AG10803 (cell line): ENCODE data around the gene CROCC2.
A peak's percentile ranks its signal among the peaks of the same experiment; 100 is the strongest.

Source experiments
- DNase-seq: peaks from one replicate; pipeline ENCODE4 v3.0.0; 2010; ENCODE audit warnings: low read depth
- H3K4me3 ChIP-seq: 2 replicates; pipeline ENCODE4 v1.5.1; 2011; ENCODE audit warnings: mild to moderate bottlenecking, low read length, control low read depth
- TF ChIP-seq, protein P1 (sequence below): conservative IDR thresholded peaks from 2 replicates; pipeline ENCODE4 v1.5.1; 2011; ENCODE audit warnings: mild to moderate bottlenecking, low read length, control low read depth, inconsistent platforms

The CROCC2 gene

DNA sequence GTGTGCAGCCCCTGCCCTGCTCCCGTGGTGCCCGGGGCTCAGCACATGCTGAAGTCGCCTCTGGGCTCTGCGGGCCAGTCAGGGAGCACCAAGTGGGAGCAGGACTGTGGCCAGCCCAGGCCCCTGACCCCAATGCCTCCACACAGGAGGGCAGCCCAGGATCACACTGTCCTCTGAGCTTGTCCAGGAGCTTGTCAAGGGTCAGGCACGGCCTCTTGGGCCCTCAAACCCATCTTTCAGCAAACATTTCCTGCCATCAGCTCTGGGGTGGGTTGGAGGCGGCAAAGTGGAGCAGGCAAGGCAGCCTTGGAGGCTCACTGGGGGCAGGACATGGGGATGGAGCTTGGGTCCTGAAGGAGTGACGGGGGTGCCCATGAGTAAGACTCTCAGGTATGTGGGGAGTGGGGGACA is 102.6 kb downstream of the CROCC2 start:
- TF ChIP-seq, protein P1, sequence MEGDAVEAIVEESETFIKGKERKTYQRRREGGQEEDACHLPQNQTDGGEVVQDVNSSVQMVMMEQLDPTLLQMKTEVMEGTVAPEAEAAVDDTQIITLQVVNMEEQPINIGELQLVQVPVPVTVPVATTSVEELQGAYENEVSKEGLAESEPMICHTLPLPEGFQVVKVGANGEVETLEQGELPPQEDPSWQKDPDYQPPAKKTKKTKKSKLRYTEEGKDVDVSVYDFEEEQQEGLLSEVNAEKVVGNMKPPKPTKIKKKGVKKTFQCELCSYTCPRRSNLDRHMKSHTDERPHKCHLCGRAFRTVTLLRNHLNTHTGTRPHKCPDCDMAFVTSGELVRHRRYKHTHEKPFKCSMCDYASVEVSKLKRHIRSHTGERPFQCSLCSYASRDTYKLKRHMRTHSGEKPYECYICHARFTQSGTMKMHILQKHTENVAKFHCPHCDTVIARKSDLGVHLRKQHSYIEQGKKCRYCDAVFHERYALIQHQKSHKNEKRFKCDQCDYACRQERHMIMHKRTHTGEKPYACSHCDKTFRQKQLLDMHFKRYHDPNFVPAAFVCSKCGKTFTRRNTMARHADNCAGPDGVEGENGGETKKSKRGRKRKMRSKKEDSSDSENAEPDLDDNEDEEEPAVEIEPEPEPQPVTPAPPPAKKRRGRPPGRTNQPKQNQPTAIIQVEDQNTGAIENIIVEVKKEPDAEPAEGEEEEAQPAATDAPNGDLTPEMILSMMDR: no peak
- DNase-seq: no peak
- H3K4me3 ChIP-seq: no peak overlapping the region

DNA sequence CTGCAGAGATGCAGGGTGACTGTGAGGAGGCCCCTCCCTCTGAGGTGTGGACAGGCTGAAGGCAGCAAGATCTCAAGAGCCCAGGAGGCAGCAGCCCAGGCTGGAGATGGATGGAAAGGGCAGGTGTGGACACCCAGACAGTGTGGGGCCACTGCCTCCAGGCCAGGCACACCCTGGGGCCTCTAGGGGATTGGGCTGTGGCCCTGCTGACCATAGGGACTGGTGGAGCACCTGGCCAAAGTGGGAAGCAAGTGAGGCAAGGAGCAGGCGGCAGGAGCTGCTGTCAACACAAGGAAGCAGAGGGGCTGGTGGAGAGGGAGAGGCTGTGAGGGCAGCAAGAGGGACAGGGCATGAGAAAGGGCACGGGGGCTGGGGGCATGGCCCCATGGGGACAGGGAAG is 103.1 kb downstream of the CROCC2 start:
- H3K4me3 ChIP-seq: no peak overlapping the region
- TF ChIP-seq, protein P1: no peak
- no peak for DNase-seq

DNA sequence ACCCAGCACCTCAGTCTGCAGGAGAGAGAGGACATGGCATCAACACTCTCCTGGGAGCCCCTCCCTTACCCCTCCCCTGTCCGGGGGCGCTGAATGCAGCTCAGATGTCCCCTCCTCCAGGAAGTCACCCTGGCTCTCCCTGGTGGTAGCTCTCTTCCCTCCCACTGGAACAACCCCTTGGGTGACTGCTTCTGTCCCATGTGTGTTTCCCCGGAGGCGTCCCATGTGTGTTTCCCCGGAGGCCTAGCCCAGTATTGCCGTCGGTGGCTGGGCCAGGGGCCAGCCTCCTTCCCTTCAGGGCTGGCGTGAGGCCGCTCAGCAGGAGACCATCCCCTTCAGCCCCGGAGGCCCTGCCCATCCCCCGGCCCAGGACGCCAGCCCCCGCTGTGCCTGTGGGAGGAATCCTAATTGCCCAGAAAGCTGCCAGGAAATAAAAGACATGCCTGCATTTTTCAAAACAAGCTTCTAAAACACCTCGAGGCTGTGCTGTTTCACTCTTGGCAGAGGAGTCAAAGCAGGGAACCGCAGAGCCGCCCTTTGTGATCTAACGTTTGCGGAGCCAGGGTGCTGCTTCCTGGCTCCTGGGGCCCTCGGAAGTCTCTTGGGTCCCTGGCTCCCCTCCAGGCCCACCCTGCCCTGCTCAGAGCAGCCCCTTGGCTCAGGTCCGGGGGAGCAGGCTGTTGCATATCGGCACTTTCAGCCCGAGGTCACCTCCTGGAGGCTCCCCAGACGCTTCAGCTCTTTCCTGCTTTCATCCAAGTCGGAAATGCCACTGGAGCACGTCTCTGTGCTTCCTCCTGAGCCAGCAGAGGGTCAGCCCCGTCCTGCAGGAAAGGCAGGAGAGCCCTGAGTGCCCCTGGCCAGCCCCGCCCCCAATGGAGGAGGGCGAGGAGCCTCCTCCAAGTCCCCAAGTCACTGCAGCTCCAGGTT is 103.7 kb downstream of the CROCC2 start:
- H3K4me3 ChIP-seq: peak overlapping the region; percentile 48
- TF ChIP-seq, protein P1: peak; percentile 5
- DNase-seq: peak; percentile 76

DNA sequence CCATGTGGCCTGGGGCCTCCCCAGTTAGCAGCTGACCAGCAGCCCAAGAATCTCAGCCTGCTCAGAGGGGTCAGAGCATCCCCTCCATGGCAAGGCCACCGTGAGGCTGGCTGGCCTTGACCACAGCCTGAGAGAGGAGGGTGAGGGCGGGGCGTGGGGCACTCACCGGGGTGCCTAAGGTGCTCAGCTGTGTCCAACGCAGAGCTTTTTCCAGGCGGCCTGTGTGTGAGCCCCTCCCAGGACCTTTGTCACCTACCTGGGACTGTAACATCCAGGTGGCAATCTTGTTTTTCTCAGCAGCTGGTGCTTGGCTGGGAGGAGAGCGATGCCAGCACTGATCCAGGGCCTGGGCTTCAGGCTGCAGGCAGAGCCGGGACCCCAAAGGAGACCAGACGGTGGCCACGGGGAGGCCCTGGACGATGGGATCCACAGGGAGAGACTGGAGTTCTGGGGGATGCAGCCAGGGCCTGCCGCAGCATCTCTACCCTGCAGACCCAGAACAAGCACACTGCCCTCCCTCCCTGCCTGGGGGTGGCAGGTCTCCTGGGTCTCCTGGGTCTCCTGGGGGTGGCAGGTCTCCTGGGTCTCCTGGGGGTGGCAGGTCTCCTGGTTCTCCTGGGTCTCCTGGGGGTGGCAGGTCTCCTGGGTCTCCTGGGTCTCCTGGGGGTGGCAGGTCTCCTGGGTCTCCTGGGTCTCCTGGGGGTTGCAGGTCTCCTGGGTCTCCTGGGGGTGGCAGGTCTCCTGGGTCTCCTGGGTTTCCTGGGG is 104.6 kb downstream of the CROCC2 start:
- no peak for DNase-seq
- TF ChIP-seq, protein P1: no peak
- no peak overlapping the region for H3K4me3 ChIP-seq

DNA sequence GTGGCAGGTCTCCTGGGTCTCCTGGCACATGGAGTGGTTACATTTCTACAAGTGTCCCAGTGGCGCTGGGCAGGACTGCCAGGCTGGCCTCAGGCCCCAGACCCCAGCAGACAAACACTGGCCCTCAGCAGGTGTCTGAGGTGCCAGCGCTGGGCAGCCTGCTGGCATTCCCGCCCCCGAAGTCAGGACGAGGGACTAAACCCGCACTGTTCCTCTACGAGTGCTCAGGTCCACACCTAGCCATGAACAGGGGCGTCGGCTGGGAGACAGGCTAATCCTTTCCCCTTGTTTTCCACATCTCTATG is 105.1 kb downstream of the CROCC2 start:
- DNase-seq: no peak
- TF ChIP-seq, protein P1: no peak
- no peak overlapping the region for H3K4me3 ChIP-seq

DNA sequence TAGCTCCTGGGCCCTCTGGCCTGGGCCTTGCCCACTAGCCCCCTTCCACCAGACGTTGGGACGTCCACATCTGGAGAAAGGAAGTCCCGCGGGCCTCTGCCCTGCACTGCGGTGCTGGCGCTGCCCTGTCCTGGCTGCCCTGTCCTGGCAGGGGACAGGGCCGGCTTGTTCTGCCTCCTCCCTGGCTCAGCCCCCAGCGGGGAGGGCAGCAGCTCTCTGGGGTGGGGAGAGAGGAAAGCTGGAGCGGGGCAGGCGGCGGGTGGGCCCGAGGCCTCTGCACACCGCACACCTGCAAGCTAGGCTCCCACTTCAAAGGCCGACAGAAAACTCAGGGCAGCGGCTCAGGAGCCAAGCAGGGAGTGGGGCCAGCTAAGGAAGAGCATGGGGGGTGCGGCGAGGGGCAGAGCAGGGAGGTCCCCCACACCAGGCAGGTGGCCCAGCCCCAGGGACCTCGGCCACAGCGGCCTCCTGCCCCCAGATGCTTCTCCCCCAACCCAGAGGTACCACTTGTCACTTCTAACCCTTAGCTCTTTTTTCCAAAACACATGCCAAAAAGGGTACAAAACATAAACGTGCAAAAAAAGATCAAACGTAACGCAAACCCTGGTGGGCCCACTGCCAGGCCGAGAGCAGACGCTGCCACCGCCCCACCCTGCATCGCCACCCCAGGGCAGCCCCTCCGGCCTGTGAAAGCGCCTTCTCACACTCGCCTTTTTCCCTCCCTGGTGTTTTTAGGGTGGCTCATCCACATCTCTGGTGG is 105.8 kb downstream of the CROCC2 start:
- DNase-seq: no peak
- H3K4me3 ChIP-seq: no peak overlapping the region
- TF ChIP-seq, protein P1: no peak
